WTC11 (cell line): Measurements from ENCODE around the gene MED8. TPM values are rescaled to one million over a fixed set of nuclear protein-coding genes. Genes with fewer than 3 reads are reported as not detected.

Source experiments
- ATAC-seq: fragments of 200-7000 bp; cut with Tn5 transposase; 2 replicates; pipeline ENCODE4 v1.10.0; 2021; ENCODE audit warnings: mild to moderate bottlenecking, moderate library complexity
- CTCF ChIA-PET: fragments of 300-600 bp; sonication (Branson Sonifier 250); formaldehyde crosslinking; loops from one replicate; lab custom pipeline; 2021; ENCODE audit warnings: antibody characterized with exemption; lab: Charles Lee
- POLR2A ChIA-PET: fragments of 350-600 bp; sonication (Branson Sonifier 250); formaldehyde crosslinking; loops from one replicate; lab custom pipeline; 2021; ENCODE audit warnings: antibody characterized with exemption; lab: Charles Lee
- DNase-seq: peaks from one replicate; pipeline ENCODE4 v3.0.0; 2021; ENCODE audit warnings: low spot score
- H3K27ac Mint-ChIP-seq: 2 replicates; pipeline ENCODE4 v1.8.0; 2021; ENCODE audit warnings: mixed read lengths
- H3K27me3 Mint-ChIP-seq: 2 replicates; pipeline ENCODE4 v1.8.0; 2021; ENCODE audit warnings: low read depth, mild to moderate bottlenecking, moderate library complexity, mixed read lengths
- H3K36me3 Mint-ChIP-seq: 2 replicates; pipeline ENCODE4 v1.8.0; 2021; ENCODE audit warnings: mixed read lengths
- H3K4me1 Mint-ChIP-seq: 2 replicates; pipeline ENCODE4 v1.8.0; 2022; ENCODE audit warnings: mixed read lengths
- H3K4me3 Mint-ChIP-seq: 2 replicates; pipeline ENCODE4 v1.8.0; 2021; ENCODE audit warnings: mild to moderate bottlenecking, moderate library complexity, mixed read lengths
- H3K9me3 Mint-ChIP-seq: 2 replicates; pipeline ENCODE4 v1.8.0; 2021; ENCODE audit warnings: mixed read lengths
- ATF6 ChIP-seq: sonication (generic); formaldehyde crosslinking; IDR thresholded peaks from 2 replicates; pipeline ENCODE4 v1.8.1; 2023; ENCODE audit warnings: mild to moderate bottlenecking, missing genetic modification reagents
- EMX1 ChIP-seq: fragments of 250-450 bp; sonication (Bioruptor Pico); IDR thresholded peaks from 2 replicates; pipeline ENCODE4 v1.8.0; 2021; ENCODE audit warnings: mild to moderate bottlenecking
- ESRRA ChIP-seq: sonication (generic); formaldehyde crosslinking; IDR thresholded peaks from 2 replicates; pipeline ENCODE4 v1.8.1; 2022; ENCODE audit warnings: mild to moderate bottlenecking, missing genetic modification reagents, borderline replicate concordance
- FOXK1 ChIP-seq: sonication (generic); formaldehyde crosslinking; IDR thresholded peaks from 2 replicates; pipeline ENCODE4 v1.8.0; 2022; ENCODE audit warnings: mild to moderate bottlenecking, moderate library complexity, missing genetic modification reagents
- HMGA2 ChIP-seq: fragments of 250-450 bp; sonication (Bioruptor Pico); IDR thresholded peaks from 2 replicates; pipeline ENCODE4 v1.4.0; 2021; ENCODE audit warnings: mild to moderate bottlenecking, moderate library complexity
- HMGXB4 ChIP-seq: sonication (generic); formaldehyde crosslinking; IDR thresholded peaks from 2 replicates; pipeline ENCODE4 v1.8.1; 2023; ENCODE audit warnings: mild to moderate bottlenecking, moderate library complexity, missing genetic modification reagents
- IRF1 ChIP-seq: sonication (generic); formaldehyde crosslinking; IDR thresholded peaks from 2 replicates; pipeline ENCODE4 v1.8.0; 2023; ENCODE audit warnings: missing genetic modification reagents
- JUN ChIP-seq: sonication (generic); formaldehyde crosslinking; IDR thresholded peaks from 2 replicates; pipeline ENCODE4 v1.8.0; 2023; ENCODE audit warnings: mild to moderate bottlenecking, missing genetic modification reagents
- NFATC4 ChIP-seq: fragments of 250-450 bp; sonication (Bioruptor Pico); IDR thresholded peaks from 2 replicates; pipeline ENCODE4 v1.9.0; 2021; ENCODE audit warnings: mild to moderate bottlenecking
- PRDM15 ChIP-seq: sonication (generic); formaldehyde crosslinking; IDR thresholded peaks from 2 replicates; pipeline ENCODE4 v1.8.0; 2022; ENCODE audit warnings: missing genetic modification reagents
- ZMAT4 ChIP-seq: fragments of 250-450 bp; sonication (Bioruptor Pico); IDR thresholded peaks from 2 replicates; pipeline ENCODE4 v1.9.0; 2021; ENCODE audit warnings: mild to moderate bottlenecking
- total RNA-seq: library from RNA; stranded (reverse); gene quantifications from 3 replicates; pipeline ENCODE4 v1.2.3, GENCODE V29; 2021

Gene MED8
- total RNA-seq, 1 experiment from 2014 or later, result 17.7 TPM

GRCh38 chr1:43383449-43383848 lies 6.2 kb downstream of the MED8 start:
- H3K9me3 Mint-ChIP-seq, result no peaks in the 10 kb centered on the region
- H3K27me3 Mint-ChIP-seq, result no peaks in the 10 kb centered on the region
- ChIA-PET CTCF (interaction anchor here (1.2 to 1.8 kb wide), 3 partner anchors 31 to 156 kb away, joined by 3 to 7 read pairs (median 5); no protein-coding TSS in a partner anchor), POLR2A (no interaction called here)
- no peak for ATAC-seq
- no peak for TF ChIP-seq HMGXB4 (CRISPR knock-in tag)
- H3K4me3 Mint-ChIP-seq, result no peak overlapping the region
- no peak for DNase-seq
- no peak overlapping the region for H3K27ac Mint-ChIP-seq
- H3K4me1 Mint-ChIP-seq, result peaks cover 1% of the 10 kb centered on the region; the same call in 1 of the 2 replicates
- H3K36me3 Mint-ChIP-seq, result peaks cover 34% of the 10 kb centered on the region

- ChIA-PET CTCF (interaction anchor here (1.8 kb wide), 1 partner anchor 32 kb away, joined by 7 read pairs; no protein-coding TSS in a partner anchor), POLR2A (interaction anchor here (0.6 kb wide), 1 partner anchor 17 kb away, joined by 3 read pairs; no protein-coding TSS in a partner anchor)
- ATAC-seq (no peak), DNase-seq (no peak)
- TF ChIP-seq IRF1 (CRISPR knock-in tag), result no peak
- peaks cover 34% of the 10 kb centered on the region for H3K36me3 Mint-ChIP-seq
- no peak overlapping the region for H3K4me3 Mint-ChIP-seq
- H3K27me3 Mint-ChIP-seq, result no peaks in the 10 kb centered on the region
- H3K4me1 Mint-ChIP-seq, result peaks cover 3% of the 10 kb centered on the region; the same call in 1 of the 2 replicates
- H3K9me3 Mint-ChIP-seq, result no peaks in the 10 kb centered on the region
- H3K27ac Mint-ChIP-seq, result no peak overlapping the region
Observed at GRCh38 chr1:43382027-43382779, 7.4 kb downstream of the MED8 start.

- DNase-seq (no peak), ATAC-seq (no peak)
- no peaks in the 10 kb centered on the region for H3K27me3 Mint-ChIP-seq
- H3K4me1 Mint-ChIP-seq, result peaks cover 3% of the 10 kb centered on the region; the same call in 1 of the 2 replicates
- ChIA-PET CTCF (interaction anchor here (1.8 kb wide), 1 partner anchor 33 kb away, joined by 7 read pairs; no protein-coding TSS in a partner anchor), POLR2A (no interaction called here)
- H3K36me3 Mint-ChIP-seq, result peaks cover 30% of the 10 kb centered on the region
- no peaks in the 10 kb centered on the region for H3K9me3 Mint-ChIP-seq
- no peak overlapping the region for H3K27ac Mint-ChIP-seq
- H3K4me3 Mint-ChIP-seq, result no peak overlapping the region
- TF ChIP-seq JUN (CRISPR knock-in tag) (no peak), ESRRA (CRISPR knock-in tag) (no peak)
Observed at GRCh38 chr1:43381612-43382011, 8.0 kb downstream of the MED8 start.

- Mint-ChIP-seq H3K27me3 (no peaks in the 10 kb centered on the region), H3K9me3 (no peaks in the 10 kb centered on the region), H3K36me3 (peaks cover 11% of the 10 kb centered on the region), H3K4me3 (no peak overlapping the region), H3K4me1 (peaks cover 3% of the 10 kb centered on the region; the same call in 1 of the 2 replicates), H3K27ac (no peak overlapping the region)
- ChIA-PET POLR2A (interaction anchor here (1.0 kb wide), 1 partner anchor 10 kb away, joined by 4 read pairs; the partner anchor contains the start of genes MED8 and SZT2), CTCF (interaction anchor here (0.9 kb wide), 1 partner anchor 153 kb away, joined by 3 read pairs; no protein-coding TSS in a partner anchor)
- no peak for ATAC-seq
- TF ChIP-seq HMGA2 (CRISPR knock-in tag), result no peak
- TF ChIP-seq ZMAT4, result no peak
- no peak for TF ChIP-seq FOXK1 (CRISPR knock-in tag)
- TF ChIP-seq EMX1 (CRISPR knock-in tag), result no peak
- TF ChIP-seq ATF6 (CRISPR knock-in tag), result no peak
- TF ChIP-seq PRDM15 (CRISPR knock-in tag), result no peak
- TF ChIP-seq NFATC4 (CRISPR knock-in tag), result no peak
- DNase-seq, result no peak
Observed at GRCh38 chr1:43379476-43379875, 10.1 kb downstream of the MED8 start.
